AG08396 (cell line): ENCODE data around the gene CBX5.
"Not testable (repeated sequence)": the region's sequence is repeated elsewhere in the genome, so short reads cannot be mapped to it uniquely, and the experiment has no call there.

Experiments used
- DNase-seq: peaks from one replicate; pipeline ENCODE4 v3.0.0; 2012; ENCODE audit warnings: low spot score, mixed read lengths

Gene CBX5

DNA sequence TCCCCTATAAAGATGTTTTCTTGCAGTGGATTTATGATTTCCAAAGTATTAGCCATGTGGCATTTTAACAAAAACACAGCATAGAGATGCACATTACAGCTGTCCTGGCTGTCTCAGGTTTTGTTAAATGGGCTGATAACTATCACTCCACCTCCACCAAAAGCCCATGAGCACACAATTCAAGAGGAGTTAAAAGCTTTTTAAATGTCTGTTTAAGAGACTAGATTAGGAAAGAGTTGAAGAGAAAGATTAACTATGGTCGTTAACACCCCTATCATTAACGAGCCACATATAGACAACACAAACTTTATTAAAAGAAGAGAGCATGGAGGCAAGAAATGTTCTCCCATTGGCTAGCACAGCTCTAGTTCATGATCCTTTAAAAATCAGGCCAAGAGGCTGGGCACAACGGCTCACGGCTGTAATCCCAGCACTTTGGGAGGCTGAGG is 14.5 kb downstream of the CBX5 start:
- no peak for DNase-seq

DNA sequence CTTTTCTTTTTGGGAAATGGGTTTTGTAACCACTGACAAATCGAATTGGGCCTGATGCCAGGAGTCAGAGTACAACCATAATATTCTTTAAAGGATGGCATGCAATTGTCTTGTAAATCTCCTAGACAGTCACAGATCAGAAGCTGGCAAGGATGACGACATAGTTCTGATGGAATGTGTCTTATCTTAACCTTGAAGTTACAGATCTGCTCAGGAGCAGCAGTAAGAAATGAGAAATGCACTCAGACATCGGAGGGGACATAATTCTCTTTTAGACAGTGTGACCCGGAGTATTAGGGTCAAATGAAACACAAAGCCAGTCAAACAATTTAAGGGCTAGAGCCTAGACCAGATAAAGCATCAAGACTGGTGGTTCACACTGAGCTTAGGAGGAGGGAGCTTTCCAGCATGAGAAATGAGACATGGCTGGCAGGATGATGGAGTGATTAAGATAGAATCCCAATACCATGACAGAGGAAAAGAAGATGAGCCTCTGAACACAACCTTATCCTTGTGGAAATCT is 17.5 kb downstream of the CBX5 start:
- no peak for DNase-seq

DNA sequence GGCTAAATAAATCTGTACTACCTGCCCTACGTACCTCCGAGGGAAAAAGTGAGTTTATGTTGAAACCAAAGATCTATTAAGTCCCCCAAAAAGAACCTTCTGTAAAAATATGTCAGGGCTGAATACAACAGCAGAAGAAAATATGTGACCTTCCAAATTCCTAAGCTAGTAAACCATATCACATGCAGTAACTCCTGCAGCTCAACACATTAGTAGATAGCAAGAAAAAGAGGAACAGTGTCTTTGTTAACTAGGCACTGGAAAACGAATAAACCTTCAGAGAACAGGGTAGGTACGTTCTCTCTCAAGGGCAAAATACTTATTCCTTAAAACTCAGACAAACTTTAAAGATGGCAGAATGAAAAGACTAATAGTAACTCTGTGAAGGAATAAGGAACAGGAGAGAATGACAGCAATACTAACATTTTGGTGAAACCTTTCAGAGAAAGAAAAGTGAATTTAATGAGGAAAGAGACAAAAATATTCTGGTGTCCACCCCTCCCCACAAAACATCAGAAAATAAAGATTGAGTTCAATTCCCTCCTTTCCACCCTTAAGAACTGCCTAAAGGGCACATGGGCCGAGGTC is 18.0 kb downstream of the CBX5 start:
- no peak for DNase-seq

DNA sequence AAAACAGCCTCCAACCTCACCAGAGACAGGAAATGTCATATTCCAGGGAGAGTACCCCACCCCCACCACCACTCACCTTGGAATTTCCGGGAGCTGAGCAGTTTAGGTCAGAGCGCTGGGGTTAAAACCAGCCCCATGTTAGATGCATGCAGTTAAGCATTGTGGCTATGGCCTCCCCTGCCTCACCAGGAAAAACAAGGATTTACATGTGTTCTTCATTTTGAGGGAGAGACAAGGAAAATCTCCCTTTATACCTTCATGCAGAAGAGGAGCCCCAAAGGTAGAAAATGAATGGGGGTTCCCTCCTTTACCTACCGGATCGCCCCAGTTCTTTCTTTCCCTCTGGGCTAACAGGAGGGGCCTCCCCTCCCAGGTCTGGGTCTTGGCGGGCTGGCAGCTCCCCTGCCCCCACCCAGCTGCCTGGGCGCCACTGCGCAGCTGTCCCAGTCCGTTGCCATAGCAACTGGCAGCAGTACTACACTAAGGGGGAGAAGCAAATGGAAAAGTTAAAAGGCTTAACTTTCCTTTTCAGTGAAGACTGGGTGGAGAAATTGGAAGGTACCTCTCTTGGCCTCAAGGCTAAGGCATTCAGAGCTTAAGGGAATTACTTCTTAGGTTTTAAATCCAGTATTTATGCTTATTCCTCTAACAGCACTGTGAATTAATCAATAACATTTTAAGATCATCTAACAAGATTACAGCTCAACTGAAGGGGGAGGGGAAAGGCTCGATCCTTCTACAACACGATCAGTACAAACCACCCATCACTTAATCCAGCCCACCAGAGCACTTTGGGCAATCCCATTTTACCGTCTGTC is 20.5 kb downstream of the CBX5 start:
- DNase-seq: peak; percentile 89

DNA sequence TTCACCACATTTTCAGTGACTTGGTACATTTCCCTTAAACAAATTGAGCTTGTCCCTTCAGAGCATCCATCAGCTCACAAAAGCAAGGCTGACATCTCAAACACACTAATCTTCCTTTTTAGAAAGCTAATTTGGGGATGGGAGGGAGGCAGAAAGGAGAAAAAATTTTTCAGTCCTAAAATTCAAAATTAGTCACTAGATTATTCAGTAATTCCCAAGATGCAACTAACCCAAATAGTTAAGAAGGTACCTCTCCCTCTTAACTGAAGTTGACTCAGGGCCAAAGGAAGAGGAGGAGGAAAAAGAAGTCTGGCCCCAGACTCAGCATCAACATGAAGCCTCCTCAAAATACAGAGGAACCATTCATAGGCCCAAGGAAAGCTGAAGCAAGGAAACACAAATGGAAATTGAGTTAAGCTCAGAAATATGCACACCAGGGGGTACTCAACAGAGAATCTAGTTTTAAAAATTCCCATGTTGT is 21.7 kb downstream of the CBX5 start:
- no peak for DNase-seq

DNA sequence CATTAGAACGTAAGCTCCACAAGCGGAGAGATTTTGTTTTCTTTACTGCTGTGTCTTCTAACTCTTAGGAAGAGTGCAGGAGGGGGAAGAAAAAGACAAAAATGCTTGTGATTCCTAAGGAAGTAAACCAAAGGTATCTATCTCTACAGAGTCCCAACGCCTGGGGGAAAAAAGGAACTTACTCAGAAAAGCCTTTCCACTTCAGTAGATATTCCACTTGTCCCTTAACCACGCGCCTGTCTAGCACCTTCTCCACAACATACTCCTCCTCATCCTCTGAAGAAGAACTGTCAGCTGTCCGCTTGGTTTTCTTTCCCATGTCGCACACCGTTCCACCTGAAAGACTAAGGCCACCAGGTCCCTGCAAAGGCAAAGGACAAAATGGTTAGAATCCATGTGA is 22.6 kb downstream of the CBX5 start:
- DNase-seq: no peak

DNA sequence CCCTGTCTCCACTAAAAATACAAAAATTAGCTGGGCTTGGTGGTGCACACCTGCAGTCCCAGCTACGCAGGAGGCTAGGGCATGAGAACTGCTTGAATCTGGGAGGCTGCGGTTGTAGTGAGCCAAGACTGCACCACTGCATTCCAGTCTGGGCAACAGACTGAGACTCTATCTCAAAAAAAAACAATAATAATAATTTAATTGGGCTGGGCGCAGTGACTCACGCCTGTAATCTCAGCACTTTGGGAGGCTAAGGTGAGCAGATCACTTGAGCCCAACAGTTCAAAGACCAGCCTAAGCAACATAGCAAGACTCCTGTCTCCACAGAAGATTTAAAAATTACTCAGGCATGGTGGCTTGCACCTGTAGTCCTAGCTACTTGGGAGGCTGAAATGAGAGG is 26.7 kb downstream of the CBX5 start:
- no peak for DNase-seq

DNA sequence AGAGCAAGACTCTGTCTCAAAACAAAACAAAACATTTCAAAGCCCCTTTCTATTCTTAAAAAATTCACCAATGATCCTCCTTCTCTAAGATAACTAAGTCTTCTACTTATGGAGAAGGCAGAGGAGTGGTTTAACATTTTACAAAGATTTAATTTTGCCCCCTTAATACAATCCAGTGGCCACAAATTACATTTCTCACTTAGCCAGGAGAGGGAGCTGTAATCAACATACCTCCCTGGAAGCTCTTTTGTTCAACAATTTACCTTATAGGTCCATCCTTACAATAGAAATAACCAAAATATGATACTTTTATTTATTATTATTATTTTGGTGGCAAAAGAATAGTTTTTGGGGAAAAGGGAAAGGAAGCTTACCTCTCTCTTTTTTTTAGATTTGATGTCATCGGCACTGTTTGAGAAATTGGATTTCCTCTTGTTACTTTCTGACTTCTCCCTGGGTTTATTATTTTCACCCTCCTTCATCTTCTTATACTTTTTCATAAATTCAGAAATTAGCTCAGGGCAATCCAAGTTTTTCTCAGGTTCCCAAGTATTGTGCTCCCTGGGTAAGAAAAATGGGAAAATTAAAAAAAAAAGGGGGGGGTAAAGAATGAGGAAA is 28.1 kb downstream of the CBX5 start:
- peak; percentile 53 for DNase-seq

DNA sequence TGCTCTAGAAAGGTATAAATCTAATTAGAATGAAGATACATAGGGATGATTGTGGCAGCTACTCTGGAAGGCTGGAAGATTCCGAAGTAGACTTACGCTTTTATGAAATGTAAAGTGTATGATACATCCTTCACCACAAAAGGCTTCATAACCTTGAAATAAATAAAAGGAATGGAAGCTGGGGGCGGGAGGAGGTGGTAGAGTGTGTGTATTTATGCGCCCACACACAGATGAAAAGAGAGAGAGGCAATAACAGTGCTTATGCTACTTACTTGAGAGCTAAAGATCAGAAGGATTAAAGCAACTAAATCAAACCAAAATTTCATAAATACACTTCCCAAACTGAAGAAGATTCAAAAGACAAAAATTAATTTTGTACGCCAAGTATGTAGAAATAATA is 30.4 kb downstream of the CBX5 start:
- DNase-seq: no peak

DNA sequence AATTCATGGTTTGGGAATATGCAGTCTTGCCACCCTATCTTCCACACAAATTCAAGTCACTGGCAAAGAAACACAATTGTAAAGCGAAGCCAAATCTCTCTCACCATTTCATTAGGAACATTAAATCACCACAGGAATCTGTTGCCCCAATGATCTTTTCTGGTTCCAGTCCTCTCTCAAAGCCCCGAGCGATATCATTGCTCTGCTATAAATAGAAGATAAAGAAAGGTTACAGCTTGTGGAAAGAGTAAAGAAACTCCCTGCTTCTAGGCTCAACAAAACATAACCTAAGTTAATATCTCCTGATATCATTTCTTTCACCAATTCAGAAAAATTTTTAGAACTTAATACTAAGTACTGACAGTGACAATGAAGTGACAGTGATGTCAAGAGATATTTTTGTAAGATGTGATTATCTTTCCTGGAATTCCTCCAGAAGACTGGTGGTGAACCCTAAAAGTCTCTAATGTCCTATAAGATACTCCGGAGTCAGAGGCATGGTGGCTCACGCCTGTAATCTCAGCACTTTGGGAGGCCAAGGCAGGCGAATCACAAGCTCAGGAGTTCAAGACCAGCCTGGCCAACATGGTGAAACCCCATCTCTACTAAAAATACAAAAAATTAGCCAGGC is 33.8 kb downstream of the CBX5 start:
- DNase-seq: no peak

DNA sequence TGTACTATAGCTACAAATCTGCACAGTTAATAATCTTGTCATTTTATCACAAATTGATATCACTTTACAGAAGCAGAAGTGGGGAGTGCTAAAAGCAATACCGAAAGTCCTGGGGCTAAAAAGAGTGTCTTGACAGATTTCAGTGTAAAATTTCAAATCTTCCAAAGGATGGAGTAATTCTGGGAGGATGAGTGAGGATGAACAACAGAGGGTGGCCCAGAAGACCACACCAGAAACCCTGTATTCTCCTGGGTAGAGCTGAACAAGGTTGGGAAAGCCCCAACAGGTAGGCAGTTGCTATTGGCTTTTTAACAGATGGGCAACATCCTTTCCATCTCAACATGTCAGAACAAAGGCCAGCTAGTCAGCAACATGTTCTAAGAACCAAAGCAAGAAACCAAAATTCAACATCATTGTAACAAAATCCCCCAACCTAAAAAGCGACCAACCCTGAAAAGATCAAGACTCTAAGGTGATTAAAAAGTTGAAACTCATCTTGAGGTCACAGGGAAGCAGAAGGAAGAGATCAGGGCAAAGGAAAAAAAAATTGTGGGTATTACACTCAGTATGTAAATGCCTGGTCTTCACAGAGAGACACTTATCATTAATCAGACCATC is 38.8 kb downstream of the CBX5 start:
- no peak for DNase-seq

DNA sequence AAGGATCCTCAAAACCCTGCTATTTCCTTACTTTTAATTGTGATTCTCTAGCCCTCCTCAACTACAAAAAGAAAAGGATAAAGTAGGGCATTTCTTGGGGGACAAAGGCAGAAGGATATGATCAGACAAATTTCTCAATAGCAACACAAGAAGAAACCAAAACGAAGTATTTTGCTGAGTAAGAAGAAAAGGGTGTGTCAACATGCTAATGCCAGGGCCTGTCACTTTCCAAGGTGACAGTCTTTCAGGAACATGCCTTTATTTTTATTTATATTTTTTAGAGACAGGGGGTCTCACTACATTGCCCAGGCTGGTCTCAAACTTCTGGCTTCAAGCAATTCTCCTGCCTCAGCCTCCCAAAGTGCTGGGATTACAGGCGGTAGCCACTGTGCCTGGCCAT is 39.8 kb downstream of the CBX5 start:
- DNase-seq: no peak

DNA sequence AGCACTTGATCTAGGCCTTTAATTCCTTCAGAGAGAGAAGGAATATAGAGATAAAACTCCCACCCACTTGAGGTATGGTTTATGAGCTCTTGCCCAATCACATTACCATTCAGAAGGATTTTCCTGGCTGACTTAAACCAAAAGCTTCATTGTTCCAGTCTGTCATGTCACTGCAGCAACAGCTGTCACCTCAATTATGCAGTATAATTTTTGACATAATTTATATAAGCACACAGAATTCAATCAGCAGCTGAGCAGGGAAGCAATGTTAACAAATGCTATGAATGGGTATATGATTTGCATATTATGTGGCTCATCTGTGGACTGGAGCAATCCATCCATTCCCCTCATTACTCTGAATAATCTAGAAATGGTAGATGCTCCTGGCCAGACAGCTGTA is 40.3 kb downstream of the CBX5 start:
- no peak for DNase-seq

DNA sequence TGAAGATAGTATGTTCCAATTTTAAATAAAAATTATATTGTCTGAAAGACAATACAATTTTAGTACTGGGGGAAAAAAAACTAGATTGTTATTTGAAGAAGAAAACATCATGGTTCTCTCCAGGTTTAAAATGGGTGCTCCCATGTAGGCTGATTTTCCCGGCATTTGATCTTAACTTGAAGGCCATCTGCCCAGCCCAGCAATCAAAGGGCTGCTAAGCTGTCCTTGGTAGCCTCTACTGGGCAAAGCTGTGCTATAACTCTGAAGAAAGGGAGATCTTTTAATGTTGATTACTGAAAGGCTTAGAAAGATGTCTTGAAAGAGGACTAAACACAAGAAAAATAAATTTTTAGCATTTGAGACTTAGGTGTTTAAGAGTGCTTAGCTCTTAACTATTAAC is 41.4 kb downstream of the CBX5 start:
- no peak for DNase-seq

DNA sequence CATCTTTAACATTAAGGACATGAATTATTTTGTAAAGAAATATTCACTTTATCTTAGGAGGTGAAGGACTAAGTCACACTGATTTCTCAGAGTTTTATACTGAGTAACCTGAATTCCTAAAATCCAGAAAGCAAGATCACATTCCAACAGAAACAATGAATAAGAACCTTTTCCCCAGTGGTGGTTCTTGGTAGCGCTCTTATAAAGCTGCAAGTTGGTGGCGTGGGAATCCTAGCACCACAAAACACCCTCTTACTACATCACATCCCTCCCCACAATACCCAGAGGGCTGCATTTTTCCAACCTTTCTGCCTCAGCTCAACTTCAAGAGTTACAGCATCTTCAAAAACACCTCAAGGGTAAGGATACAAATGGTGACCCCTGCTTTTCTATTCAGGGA is 47.1 kb downstream of the CBX5 start:
- DNase-seq: no peak

DNA sequence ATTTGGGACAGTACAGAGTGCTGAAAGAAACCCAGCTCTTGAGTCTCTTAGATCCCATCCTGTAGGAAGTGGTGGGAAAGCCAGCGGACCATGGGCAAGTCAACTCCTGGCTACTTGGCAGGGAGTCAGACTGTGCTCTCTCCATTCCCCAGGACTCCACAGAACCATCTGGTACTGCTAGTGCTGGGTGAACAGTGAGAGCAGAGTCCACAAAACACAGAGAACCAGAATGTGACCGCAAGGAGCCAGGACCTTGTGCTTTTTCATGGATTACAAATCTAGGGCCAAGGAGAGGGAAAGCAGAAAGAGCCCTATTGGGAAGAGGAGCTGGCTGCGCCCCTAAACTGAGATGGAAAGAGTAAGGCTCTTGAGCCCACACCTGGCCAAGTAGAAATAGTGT is 48.7 kb downstream of the CBX5 start:
- DNase-seq: not testable (repeated sequence)

DNA sequence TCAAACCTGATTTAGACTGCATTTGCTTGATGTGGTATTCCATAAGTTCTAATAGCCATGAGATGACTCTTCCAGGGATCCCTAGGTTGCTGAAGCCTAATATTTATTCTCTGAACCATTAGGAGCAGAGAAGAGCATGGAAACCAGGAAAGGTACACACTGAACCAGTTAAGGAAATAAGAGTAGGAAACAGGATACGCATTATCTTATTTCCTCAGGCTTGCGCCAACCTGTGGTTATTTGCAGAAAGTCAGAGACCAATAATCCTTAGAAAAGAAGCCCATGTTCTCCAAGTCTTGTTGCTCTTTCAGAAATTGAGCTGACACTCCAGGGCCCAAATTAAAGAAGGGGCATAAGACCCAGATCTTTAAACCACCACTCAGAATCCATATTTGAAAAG is 49.4 kb downstream of the CBX5 start:
- DNase-seq: no peak

DNA sequence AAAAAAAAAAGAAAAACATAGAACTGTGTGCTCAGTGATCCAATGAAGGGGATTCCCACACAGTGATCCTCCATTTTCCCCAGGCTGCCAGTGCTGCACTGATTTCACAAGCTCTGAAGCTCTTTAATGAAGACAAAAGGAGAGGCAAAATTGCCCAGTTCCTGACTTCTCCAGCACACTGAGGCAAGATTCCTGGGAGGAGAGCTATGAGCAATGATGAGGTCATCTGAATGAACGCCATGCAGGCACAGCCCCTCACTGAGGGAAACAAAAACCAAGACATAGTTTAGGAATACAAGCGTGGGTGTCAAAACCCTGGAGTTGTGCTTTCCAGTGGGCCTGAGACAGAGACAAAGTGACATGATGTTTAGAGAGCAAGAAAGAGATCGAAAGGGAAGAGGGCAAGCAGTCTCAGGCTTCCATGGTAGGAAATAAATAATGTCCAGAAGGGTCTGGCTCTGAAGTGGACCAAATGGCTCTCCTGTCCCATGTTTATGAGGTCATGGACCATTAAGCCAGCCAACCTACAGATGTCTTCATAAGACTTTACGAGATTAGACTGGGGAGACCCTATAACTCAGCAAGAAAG is 50.2 kb downstream of the CBX5 start:
- DNase-seq: peak; percentile 86

DNA sequence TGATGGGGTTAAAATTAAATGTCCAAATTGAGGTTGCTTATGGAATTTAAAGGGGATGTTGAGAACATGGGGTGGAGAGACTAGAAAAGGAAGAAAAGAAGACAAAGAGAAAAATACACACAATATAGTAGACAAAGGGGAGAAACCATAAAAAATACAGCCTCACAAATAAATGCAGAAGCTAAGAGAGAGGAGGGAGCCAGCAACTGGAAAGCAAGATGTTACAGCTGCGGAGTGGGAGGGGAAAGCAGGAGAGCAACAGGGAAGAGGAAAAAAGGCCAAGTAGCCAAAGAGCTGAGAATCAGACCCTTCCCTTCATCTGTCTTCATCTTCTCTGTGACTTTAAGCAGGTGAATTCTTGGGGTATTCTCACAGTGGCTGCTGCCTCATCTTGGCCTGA is 51.5 kb downstream of the CBX5 start:
- no peak for DNase-seq

DNA sequence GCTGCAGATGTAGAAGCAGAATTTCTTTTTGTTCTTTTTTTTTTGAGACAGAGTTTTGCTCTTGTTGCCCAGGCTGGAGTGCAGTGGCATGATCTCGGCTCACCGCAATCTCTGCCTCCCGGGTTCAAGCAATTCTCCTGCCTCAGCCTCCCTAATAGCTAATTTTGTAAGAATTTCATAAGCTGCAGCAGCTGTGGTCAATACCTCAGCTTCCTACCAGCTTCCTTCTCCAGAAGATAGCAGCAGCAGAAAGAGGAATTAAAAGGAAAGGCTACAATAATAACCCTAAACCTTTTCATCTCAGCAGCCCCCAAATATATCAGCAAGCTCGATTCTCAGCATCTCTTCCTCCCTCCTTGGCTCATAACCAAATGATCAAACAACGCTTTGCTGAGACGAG is 52.0 kb downstream of the CBX5 start:
- DNase-seq: not testable (repeated sequence)

DNA sequence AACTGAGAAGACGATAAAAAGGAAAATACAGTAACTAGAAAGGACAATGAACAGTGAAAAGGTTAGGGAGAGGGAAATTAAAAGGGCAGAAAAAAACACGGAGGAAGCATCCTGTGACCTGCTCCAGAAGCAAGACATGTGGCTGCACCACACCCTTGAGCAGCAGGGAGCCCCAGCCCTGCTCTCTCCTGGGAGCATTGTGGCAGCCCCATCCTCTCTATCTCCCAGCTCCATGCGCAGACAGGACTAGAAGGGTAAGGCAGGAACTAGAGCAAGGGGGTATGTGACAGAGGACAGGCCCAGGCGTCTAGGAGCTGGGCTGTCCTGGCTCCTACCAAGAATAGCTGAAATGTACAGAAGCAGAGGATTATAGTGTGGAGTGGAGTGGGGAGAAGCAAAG is 52.5 kb downstream of the CBX5 start:
- no peak for DNase-seq

DNA sequence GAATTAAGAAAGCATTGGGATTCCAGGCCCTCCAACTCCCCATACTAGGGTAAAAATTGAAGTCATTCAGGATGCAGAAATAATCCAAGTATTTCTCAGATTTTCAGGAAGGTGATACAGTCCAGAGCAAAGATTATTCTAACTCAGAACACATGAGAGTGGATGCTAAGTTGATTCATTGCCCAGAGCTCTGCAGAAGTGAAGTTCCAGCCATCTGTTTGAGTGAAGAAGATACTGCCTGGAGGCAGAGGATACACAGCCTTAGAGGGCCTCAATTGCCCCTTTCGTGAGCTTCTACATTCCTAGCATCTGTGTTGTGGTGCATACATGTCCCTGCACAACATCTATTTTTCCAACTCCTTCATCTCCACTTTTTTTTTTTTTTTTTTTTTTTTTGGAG is 54.3 kb downstream of the CBX5 start:
- DNase-seq: no peak
